ENCODE data around the gene RBM6. TPM values are rescaled to one million over a fixed set of nuclear protein-coding genes. Genes with fewer than 3 reads are reported as not detected.

The RBM6 gene
- total and polyA plus RNA-seq, 2 donors (not counting 1 experiment from before 2014, with no cell fraction given), result 40.1 to 46.1 TPM

- TF ChIP-seq EZH2 (IDR thresholded peaks at IDR 0.05; ENCODE audit: low read length, missing control alignments), result no peak
- TF ChIP-seq, protein P1, sequence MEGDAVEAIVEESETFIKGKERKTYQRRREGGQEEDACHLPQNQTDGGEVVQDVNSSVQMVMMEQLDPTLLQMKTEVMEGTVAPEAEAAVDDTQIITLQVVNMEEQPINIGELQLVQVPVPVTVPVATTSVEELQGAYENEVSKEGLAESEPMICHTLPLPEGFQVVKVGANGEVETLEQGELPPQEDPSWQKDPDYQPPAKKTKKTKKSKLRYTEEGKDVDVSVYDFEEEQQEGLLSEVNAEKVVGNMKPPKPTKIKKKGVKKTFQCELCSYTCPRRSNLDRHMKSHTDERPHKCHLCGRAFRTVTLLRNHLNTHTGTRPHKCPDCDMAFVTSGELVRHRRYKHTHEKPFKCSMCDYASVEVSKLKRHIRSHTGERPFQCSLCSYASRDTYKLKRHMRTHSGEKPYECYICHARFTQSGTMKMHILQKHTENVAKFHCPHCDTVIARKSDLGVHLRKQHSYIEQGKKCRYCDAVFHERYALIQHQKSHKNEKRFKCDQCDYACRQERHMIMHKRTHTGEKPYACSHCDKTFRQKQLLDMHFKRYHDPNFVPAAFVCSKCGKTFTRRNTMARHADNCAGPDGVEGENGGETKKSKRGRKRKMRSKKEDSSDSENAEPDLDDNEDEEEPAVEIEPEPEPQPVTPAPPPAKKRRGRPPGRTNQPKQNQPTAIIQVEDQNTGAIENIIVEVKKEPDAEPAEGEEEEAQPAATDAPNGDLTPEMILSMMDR (conservative IDR thresholded peaks at IDR 0.05 in 1 of 2, IDR thresholded peaks at IDR 0.05 in 1 of 2; ENCODE audit: low read depth in 1 of 2, low read length in 2 of 2), result no peak
These were observed 162.6 kb downstream of the RBM6 start for GRCh38 chr3:50102558-50102957.

DNA sequence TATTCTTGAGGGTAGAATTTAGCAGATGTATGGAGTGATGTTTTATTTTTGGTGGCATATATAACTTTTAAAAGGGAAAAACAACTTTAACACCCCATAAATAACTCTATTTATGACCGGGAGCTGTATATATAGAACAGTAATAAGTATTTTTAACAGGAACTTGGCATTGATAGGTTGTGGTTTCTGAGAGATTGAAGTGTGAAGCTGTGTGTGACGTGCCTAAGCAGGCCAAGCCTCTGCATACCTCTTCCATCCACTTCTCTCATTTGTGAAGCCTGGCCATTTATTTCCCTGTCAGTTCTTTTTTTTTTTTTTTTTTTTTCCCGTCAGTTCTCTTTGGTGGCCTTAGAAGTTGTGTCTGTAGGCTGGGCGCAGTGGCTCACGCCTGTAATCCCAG is 171.8 kb downstream of the RBM6 start:
- DNase-seq (ENCODE audit: low read depth in 2 of 2), result no peak
- TF ChIP-seq EZH2 (IDR thresholded peaks at IDR 0.05; ENCODE audit: low read length, missing control alignments), result no peak
- TF ChIP-seq, protein P1 (conservative IDR thresholded peaks at IDR 0.05 in 1 of 2, IDR thresholded peaks at IDR 0.05 in 1 of 2; ENCODE audit: low read depth in 1 of 2, low read length in 2 of 2), result no peak
- H3K9me3 ChIP-seq (ENCODE audit: control insufficient read depth, insufficient read depth, low read depth, low read length), result no peaks in the 10 kb centered on the region
- no peak overlapping the region for H2AFZ ChIP-seq (ENCODE audit: low read length)
- no peaks in the 10 kb centered on the region for H3K79me2 ChIP-seq (ENCODE audit: control insufficient read depth, insufficient read depth, low read length)
- no peaks in the 10 kb centered on the region for H3K27me3 ChIP-seq (ENCODE audit: control insufficient read depth, insufficient read depth, low read length)
- H3K4me3 ChIP-seq (replicated peaks in 1 of 4; ENCODE audit: control extremely low read depth in 1 of 4, insufficient read depth in 1 of 4, low read depth in 3 of 4, low read length in 4 of 4), result no peak overlapping the region
- H4K20me1 ChIP-seq (ENCODE audit: control insufficient read depth, extremely low read depth, insufficient read depth, low read length), result no peaks in the 10 kb centered on the region
- peaks cover 40% of the 10 kb centered on the region for H3K36me3 ChIP-seq (ENCODE audit: control insufficient read depth, insufficient read depth, low read length)
- H3K4me2 ChIP-seq (ENCODE audit: extremely low read depth, insufficient read depth, low read length), result no peak overlapping the region
- H3K9ac ChIP-seq (ENCODE audit: insufficient read depth, low read length), result no peak overlapping the region
- no peaks in the 10 kb centered on the region for H3K4me1 ChIP-seq (ENCODE audit: control insufficient read depth, extremely low read depth, insufficient read depth, low read length)
- no peak overlapping the region for H3K27ac ChIP-seq (ENCODE audit: insufficient read depth, low read length)

More at GRCh38 chr3:50102558-50102957, 162.6 kb downstream of the RBM6 start:
- DNase-seq (ENCODE audit: low read depth in 2 of 2), result no peak
- H4K20me1 ChIP-seq (ENCODE audit: control insufficient read depth, extremely low read depth, insufficient read depth, low read length), result no peaks in the 10 kb centered on the region
- no peak overlapping the region for H3K27ac ChIP-seq (ENCODE audit: insufficient read depth, low read length)
- H3K9me3 ChIP-seq (ENCODE audit: control insufficient read depth, insufficient read depth, low read depth, low read length), result no peaks in the 10 kb centered on the region
- peaks cover 18% of the 10 kb centered on the region for H3K36me3 ChIP-seq (ENCODE audit: control insufficient read depth, insufficient read depth, low read length)
- H3K9ac ChIP-seq (ENCODE audit: insufficient read depth, low read length), result no peak overlapping the region
- no peak overlapping the region for H3K4me3 ChIP-seq (replicated peaks in 1 of 4; ENCODE audit: control extremely low read depth in 1 of 4, insufficient read depth in 1 of 4, low read depth in 3 of 4, low read length in 4 of 4)
- H3K4me2 ChIP-seq (ENCODE audit: extremely low read depth, insufficient read depth, low read length), result no peak overlapping the region
- peaks cover 2% of the 10 kb centered on the region for H3K79me2 ChIP-seq (ENCODE audit: control insufficient read depth, insufficient read depth, low read length)
- peaks cover 2% of the 10 kb centered on the region for H3K4me1 ChIP-seq (ENCODE audit: control insufficient read depth, extremely low read depth, insufficient read depth, low read length)
- H3K27me3 ChIP-seq (ENCODE audit: control insufficient read depth, insufficient read depth, low read length), result no peaks in the 10 kb centered on the region
- H2AFZ ChIP-seq (ENCODE audit: low read length), result no peak overlapping the region

- Histone ChIP-seq H3K4me2 (ENCODE audit: extremely low read depth, insufficient read depth, low read length) (no peak overlapping the region), H3K27ac (ENCODE audit: insufficient read depth, low read length) (no peak overlapping the region), H3K27me3 (ENCODE audit: control insufficient read depth, insufficient read depth, low read length) (no peaks in the 10 kb centered on the region), H3K9ac (ENCODE audit: insufficient read depth, low read length) (no peak overlapping the region), H3K9me3 (ENCODE audit: control insufficient read depth, insufficient read depth, low read depth, low read length) (no peaks in the 10 kb centered on the region), H4K20me1 (ENCODE audit: control insufficient read depth, extremely low read depth, insufficient read depth, low read length) (no peaks in the 10 kb centered on the region), H3K4me1 (ENCODE audit: control insufficient read depth, extremely low read depth, insufficient read depth, low read length) (no peaks in the 10 kb centered on the region), H2AFZ (ENCODE audit: low read length) (no peak overlapping the region), H3K4me3 (replicated peaks in 1 of 4; ENCODE audit: control extremely low read depth in 1 of 4, insufficient read depth in 1 of 4, low read depth in 3 of 4, low read length in 4 of 4) (no peak overlapping the region), H3K36me3 (ENCODE audit: control insufficient read depth, insufficient read depth, low read length) (peaks cover 41% of the 10 kb centered on the region), H3K79me2 (ENCODE audit: control insufficient read depth, insufficient read depth, low read length) (no peaks in the 10 kb centered on the region)
- TF ChIP-seq, protein P1 (conservative IDR thresholded peaks at IDR 0.05 in 1 of 2, IDR thresholded peaks at IDR 0.05 in 1 of 2; ENCODE audit: low read depth in 1 of 2, low read length in 2 of 2), result no peak
- no peak for TF ChIP-seq EZH2 (IDR thresholded peaks at IDR 0.05; ENCODE audit: low read length, missing control alignments)
- DNase-seq (ENCODE audit: low read depth in 2 of 2), result no peak
These were observed 172.5 kb downstream of the RBM6 start for GRCh38 chr3:50112462-50112861.

Data from fibroblast of lung (primary cell).